Calu3 (cell line): ENCODE measurements around the gene RUNDC3A. TPM values are rescaled to one million over a fixed set of nuclear protein-coding genes. Genes with fewer than 3 reads are reported as not detected.

Experiments used
- BruUV-seq: library from RNA; stranded (reverse); fragments of 400-500 nt; replicated peaks from 2 replicates; lab custom pipeline; 2021; lab: Mats Ljungman, UMichigan
- CTCF ChIA-PET: fragments of 300-600 bp; sonication (Branson Sonifier 250); formaldehyde crosslinking; loops from one replicate; lab custom pipeline; 2022; ENCODE audit warnings: antibody characterized with exemption; lab: Charles Lee
- DNase-seq: peaks from one replicate; pipeline ENCODE4 v3.0.0; 2022
- H3K27ac Mint-ChIP-seq: one replicate; pipeline ENCODE4 v1.8.0; 2022; ENCODE audit warnings: mixed read lengths; ENCODE audit not compliant: unreplicated experiment
- H3K27me3 Mint-ChIP-seq: one replicate; pipeline ENCODE4 v1.8.0; 2022; ENCODE audit warnings: mixed read lengths; ENCODE audit not compliant: unreplicated experiment
- H3K36me3 Mint-ChIP-seq: one replicate; pipeline ENCODE4 v1.8.0; 2022; ENCODE audit warnings: mild to moderate bottlenecking, moderate library complexity, mixed read lengths; ENCODE audit not compliant: insufficient read depth, unreplicated experiment
- H3K4me1 Mint-ChIP-seq: one replicate; pipeline ENCODE4 v1.8.0; 2022; ENCODE audit warnings: mild to moderate bottlenecking, low read depth, mixed read lengths; ENCODE audit not compliant: unreplicated experiment
- H3K4me3 Mint-ChIP-seq: one replicate; pipeline ENCODE4 v1.8.0; 2022; ENCODE audit warnings: mild to moderate bottlenecking, low read depth, moderate library complexity, mixed read lengths; ENCODE audit not compliant: unreplicated experiment
- H3K9me3 Mint-ChIP-seq: one replicate; pipeline ENCODE4 v1.8.0; 2022; ENCODE audit warnings: low read depth, mixed read lengths; ENCODE audit not compliant: unreplicated experiment
- intact Hi-C: fragments of 100-400 bp; cut with micrococcal nuclease; formaldehyde crosslinking; loops from one replicate; pipeline ENCODE4 v1.10.0; 2022; ENCODE audit not compliant: unreplicated experiment
- total RNA-seq: library from RNA; stranded (reverse); gene quantifications from 2 replicates; pipeline ENCODE4 v1.2.3, GENCODE V29; 2022
- TF ChIP-seq, protein P1 (sequence below): fragments of 200-600 bp; IDR thresholded peaks from one replicate; pipeline ENCODE4 v1.8.0; 2022; ENCODE audit warnings: antibody characterized with exemption; ENCODE audit not compliant: unreplicated experiment

RUNDC3A gene
- total RNA-seq, 1 experiment from 2014 or later = 1.2 TPM

DNA sequence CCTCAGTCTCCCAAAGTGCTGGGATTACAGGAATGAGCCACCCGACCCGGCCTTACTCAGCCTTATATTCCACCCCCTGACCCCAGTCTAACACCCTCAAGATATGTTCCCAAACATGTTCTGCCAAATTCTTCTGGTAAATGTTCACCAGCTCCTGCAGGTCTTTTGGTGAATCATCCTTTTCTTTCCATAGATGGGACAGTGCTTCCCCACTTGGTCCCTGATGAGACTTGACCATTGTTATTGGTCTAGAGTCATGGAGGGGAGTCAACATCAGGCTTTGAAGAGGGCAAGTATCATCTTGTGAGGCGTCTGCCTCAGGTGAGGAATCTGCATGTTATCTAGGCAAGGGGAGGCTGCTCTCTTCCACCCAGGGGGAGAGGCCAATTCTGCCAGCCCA is 10.4 kb upstream of the RUNDC3A start:
- no peak for DNase-seq
- peaks cover 70% of the 10 kb centered on the region for H3K27me3 Mint-ChIP-seq
- H3K27ac Mint-ChIP-seq = no peak overlapping the region
- intact Hi-C loops = no loop called here
- no peak overlapping the region for H3K4me3 Mint-ChIP-seq
- H3K9me3 Mint-ChIP-seq = no peaks in the 10 kb centered on the region
- no peaks in the 10 kb centered on the region for H3K4me1 Mint-ChIP-seq
- CTCF ChIA-PET = interaction anchor here (0.6 kb wide), 2 partner anchors 349 to 396 kb away, joined by 4 read pairs; no protein-coding TSS in a partner anchor
- no TSS peak for BruUV-seq
- H3K36me3 Mint-ChIP-seq = no peaks in the 10 kb centered on the region
- TF ChIP-seq, protein P1, sequence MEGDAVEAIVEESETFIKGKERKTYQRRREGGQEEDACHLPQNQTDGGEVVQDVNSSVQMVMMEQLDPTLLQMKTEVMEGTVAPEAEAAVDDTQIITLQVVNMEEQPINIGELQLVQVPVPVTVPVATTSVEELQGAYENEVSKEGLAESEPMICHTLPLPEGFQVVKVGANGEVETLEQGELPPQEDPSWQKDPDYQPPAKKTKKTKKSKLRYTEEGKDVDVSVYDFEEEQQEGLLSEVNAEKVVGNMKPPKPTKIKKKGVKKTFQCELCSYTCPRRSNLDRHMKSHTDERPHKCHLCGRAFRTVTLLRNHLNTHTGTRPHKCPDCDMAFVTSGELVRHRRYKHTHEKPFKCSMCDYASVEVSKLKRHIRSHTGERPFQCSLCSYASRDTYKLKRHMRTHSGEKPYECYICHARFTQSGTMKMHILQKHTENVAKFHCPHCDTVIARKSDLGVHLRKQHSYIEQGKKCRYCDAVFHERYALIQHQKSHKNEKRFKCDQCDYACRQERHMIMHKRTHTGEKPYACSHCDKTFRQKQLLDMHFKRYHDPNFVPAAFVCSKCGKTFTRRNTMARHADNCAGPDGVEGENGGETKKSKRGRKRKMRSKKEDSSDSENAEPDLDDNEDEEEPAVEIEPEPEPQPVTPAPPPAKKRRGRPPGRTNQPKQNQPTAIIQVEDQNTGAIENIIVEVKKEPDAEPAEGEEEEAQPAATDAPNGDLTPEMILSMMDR = no peak

DNA sequence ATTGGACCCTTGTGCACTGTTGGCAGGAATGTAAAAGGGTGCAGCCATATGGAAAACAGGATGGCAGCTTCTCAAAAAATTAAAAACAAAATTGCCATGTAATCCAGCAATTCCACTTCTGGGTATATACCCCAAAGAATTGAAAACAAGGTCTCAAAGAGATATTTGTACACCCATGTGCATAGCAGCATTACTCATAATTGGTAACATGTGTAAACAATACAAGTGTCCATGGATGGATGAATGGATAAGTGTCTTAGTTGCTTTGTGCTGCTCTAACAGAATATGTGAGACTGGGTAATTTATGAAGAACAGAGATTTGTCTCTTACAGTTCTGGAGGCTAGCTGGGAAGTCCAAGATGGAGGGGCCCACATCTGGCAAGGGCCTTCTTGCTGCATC is 3.8 kb upstream of the RUNDC3A start:
- peaks cover 5% of the 10 kb centered on the region for H3K4me1 Mint-ChIP-seq
- BruUV-seq = no TSS peak
- H3K27ac Mint-ChIP-seq = no peak overlapping the region
- H3K27me3 Mint-ChIP-seq = peaks cover 81% of the 10 kb centered on the region
- TF ChIP-seq, protein P1 = no peak
- intact Hi-C loops = no loop called here
- H3K36me3 Mint-ChIP-seq = peaks cover 15% of the 10 kb centered on the region
- CTCF ChIA-PET = interaction anchor here (0.8 kb wide), 1 partner anchor 82 kb away, joined by 4 read pairs; no protein-coding TSS in a partner anchor
- H3K9me3 Mint-ChIP-seq = no peaks in the 10 kb centered on the region
- no peak for DNase-seq
- H3K4me3 Mint-ChIP-seq = no peak overlapping the region

DNA sequence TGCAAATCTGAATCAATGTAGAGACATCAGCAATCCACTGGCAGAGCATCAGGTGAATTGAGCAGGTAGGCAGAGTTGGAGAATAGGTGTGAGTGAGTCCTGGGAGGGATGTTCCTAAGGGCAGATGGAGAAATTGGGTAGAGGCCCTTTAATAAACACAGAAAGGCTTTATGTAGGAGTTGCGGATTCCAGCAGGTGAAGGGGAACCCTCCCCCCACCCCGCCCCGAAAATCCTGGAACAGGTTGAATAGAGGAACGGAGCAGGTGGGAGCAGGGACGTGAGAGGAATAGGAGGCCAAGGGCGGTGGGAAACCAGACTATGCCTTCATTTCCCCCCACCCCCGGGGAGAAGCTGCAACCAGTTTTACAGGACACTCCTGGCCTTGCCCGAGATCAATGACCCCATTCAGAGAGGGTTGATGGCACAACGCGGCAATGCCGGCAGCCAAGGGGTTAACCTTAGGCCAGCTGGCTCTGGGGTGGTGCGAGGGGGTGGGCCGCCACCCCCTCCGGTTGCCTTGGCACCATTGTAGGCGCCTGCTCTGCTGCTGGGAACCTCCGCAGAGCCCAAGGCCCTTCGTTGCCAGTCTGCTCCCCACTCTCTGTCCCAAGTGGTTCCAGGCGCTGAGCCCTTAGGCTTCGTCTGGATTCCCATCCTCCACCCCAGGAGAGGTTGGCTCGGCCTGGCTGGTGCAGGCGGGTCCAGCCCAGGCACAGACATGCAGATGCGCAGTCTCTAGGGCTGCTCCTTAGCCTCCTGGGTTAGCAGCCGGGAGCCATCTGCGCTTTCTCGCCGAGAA is 814 bp upstream of the RUNDC3A start:
- BruUV-seq = no TSS peak
- peaks cover 87% of the 10 kb centered on the region for H3K27me3 Mint-ChIP-seq
- H3K9me3 Mint-ChIP-seq = no peaks in the 10 kb centered on the region
- H3K4me3 Mint-ChIP-seq = peak overlapping the region; percentile 67
- peaks cover 15% of the 10 kb centered on the region for H3K36me3 Mint-ChIP-seq
- intact Hi-C loops = no loop called here
- peaks cover 11% of the 10 kb centered on the region for H3K4me1 Mint-ChIP-seq
- peak overlapping the region; percentile 78 for H3K27ac Mint-ChIP-seq
- peak; percentile 54 for DNase-seq
- CTCF ChIA-PET = interaction anchor here (0.6 to 1.4 kb wide), 7 partner anchors 8 to 804 kb away, joined by 3 to 9 read pairs (median 4); partner anchors contain the start of gene FAM171A2
- TF ChIP-seq, protein P1 = no peak

DNA sequence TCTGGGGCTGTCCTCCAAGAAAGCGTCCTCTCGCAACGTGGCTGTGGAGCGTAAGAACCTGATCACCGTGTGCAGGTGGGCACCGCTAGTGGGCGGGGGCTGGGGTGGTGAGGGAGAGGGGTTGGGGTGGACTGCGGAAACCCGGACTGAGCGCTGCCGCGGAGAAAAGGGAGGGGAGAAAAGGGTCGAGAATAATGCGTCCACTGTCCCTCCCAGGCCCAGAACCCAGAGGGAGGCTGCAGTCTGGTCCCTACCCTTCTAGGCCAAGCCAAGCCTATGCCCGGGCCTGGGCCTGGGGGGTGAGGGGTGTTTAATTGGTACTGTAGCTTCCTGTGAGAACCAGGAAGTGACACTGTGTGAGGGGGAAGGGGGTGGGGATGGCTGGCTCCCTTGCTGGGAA is 464 bp downstream of the RUNDC3A start:
- no peak for DNase-seq
- TF ChIP-seq, protein P1 = no peak
- CTCF ChIA-PET = interaction anchor here (0.7 to 1.8 kb wide), 6 partner anchors 8 to 91 kb away, joined by 3 to 8 read pairs (median 4); partner anchors contain the start of gene FAM171A2
- H3K4me3 Mint-ChIP-seq = no peak overlapping the region
- no peak overlapping the region for H3K27ac Mint-ChIP-seq
- intact Hi-C loops = no loop called here
- peaks cover 90% of the 10 kb centered on the region for H3K27me3 Mint-ChIP-seq
- no TSS peak for BruUV-seq
- peaks cover 15% of the 10 kb centered on the region for H3K36me3 Mint-ChIP-seq
- H3K9me3 Mint-ChIP-seq = no peaks in the 10 kb centered on the region
- H3K4me1 Mint-ChIP-seq = peaks cover 11% of the 10 kb centered on the region
